AG08396 (cell line): Measurements from ENCODE around the gene DZIP1.

Source experiments
- DNase-seq: peaks from one replicate; pipeline ENCODE4 v3.0.0; 2012; ENCODE audit warnings: low spot score, mixed read lengths

Gene DZIP1

DNA sequence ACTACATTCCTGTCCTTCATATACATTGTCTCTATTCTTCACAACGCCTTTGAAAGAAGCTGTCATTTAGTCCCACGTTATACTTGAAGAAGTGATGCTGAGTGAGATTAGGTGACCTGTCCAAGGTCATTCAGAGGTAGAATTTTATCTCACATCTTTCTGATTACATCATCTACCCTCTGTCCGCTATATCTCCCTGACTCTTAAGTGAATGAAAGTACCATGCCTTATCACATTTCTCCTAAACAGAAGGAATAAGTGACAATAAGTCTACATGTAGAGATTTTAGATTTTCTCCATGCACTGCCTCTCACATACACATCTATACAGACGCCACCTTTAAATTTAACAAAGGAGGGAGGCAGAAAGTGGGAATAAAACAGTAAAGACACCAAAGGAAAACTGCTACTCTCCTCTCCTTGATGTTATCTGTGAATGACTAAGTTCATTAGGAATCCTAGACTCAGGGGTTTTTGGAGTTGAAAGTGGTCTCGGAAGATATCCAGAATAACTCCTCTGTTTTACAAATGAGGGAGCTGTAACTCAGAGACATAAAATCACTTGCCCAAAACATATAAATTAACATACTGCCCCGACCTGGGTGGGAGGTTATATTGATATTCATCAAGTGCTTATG is 96.9 kb downstream of the DZIP1 start:
- DNase-seq, result no peak

DNA sequence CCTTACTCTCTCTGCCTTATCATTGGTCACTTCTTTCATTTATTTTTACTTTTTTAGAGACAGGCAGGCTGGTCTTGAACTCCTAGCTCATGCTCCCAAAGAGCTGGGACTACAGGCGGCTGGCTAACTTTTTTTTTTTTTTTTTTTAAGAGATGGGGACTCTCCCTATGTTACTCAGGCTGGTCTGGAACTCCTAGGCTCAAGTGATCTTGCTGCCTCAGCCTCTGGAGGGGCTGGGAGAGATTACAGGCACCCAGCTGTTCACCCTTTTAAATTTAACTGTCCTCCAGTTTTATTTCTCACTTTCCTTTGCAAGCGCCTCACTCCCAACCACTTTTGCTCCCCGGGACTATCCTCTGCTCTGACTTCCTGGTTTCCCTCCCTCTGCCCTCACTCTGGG is 97.6 kb downstream of the DZIP1 start:
- DNase-seq, result no peak

DNA sequence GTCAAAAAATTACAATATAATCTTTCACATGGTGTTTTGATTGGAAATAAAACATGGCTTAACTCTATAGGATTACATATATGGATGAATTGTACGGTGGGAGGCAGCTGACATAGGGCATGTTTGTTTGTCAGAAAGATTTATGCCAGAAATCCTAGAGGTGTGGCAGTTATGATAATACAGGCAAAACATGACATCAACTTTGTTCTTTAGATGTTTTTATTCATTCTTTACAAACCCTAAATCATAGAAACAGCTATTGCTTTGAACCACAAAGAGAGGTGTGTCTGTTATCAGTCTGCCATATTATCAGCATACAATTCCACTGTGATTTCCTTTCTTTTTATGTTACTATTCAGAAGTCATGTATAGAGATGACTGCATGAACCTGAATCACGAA is 100.2 kb downstream of the DZIP1 start:
- DNase-seq, result no peak

DNA sequence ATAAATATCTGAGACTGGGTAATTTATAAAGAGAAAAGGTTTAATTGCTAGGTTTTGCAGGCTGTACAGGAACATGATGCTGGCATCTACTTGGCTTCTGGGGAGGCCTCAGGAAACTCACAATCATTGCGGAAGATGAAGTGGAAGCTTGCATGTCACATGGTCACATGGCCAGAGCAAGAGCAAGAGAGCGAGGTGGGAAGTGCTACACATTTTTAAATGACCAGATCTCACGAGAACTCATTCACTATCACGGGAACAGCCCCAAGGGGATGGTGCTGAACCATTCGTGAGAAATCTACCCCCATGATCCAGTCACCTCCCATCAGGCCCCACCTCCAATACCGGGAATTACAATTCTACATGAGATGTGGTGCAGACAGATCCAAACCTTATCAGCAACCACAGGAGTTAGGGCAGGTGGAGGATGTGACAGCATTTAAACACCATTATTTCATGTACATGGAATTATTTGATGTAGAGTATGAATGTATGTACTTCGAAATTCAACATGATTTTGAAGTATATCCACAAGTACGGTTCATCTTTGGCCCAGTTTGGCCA is 102.5 kb downstream of the DZIP1 start:
- no peak for DNase-seq

DNA sequence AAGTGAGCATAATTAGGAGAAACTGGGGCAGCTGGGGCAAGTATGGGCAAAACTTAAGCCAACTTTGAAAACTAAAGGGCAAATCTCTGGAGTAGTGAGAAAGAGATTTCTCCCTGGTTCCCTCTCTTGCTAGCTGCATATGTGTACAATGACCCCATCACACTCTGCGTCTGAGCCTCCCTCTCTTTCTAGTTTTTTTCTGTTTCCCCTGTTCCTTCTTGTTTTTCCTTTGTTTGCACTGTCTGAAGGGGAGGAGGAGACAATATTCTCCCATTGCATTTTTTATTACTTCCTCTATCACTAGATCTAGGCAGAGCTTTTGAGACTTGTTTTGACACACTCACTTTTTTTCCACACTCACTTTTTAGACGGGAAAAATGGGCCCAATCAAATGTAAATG is 103.2 kb downstream of the DZIP1 start:
- DNase-seq, result no peak

DNA sequence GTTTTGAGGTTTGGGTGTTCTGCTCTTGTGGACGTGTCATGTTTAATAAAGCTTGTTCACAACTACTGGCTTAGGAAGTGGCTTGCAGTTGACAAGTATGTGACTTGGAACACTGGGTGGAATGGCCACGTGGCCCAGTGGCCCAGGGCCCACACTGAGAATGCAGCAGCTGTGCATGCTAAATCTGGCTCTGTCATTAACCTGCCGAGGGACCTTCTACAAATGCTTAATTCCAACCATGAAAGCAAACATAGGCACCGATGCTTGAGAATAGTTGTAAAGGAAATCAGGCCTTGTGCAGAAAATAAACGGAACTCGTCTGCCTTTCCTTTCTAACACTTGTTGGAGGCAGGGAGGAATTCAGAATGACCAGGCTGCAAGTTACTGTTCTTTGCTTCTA is 103.6 kb downstream of the DZIP1 start:
- no peak for DNase-seq

DNA sequence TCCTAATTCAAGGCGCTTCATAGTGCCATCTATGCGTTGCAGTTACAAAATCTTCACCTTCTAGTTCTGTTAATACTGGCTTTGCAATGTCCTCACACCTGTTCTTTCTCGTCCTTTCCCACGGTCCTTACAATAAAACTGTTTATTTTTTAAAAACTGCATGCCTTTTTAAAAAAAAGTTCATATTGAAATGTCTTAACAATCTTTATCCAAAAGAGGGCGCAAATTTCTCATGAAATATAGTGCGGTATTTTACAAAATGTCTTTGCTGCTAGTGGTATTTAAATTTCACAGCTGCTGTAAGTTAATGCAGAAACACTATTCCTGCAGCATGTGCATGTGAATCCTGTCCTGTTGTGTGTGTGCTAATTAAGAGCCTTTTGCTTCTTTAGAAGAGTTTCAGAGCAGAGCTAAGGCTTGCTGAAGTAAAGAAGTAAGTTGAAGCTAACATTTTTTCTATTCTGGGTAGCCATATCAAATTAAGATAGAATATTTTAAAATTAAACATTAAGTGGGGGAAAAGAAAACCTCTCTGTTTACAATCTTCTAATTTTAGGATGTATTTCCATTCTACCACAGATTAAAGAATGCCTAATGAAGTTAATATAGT is 107.8 kb downstream of the DZIP1 start:
- DNase-seq, result no peak

DNA sequence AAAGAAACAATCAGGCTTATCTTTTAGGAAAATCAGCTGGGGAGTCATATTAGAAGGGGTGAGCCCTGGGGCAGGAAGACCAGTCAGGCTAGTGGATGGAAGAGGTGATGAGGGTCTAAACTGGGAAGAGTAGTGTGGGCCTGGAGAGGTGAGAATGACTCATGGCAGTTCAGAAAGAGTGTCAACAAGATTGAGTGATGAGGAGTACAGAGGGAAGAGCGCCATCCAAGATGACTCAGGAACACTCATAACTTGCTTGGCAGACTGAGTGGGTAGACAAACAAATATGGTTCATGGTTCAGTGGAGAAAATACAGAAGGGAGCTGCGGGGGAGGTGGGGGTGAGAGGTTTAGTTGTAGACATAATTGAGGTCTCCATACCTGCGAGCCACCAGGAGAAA is 109.3 kb downstream of the DZIP1 start:
- DNase-seq, result no peak

DNA sequence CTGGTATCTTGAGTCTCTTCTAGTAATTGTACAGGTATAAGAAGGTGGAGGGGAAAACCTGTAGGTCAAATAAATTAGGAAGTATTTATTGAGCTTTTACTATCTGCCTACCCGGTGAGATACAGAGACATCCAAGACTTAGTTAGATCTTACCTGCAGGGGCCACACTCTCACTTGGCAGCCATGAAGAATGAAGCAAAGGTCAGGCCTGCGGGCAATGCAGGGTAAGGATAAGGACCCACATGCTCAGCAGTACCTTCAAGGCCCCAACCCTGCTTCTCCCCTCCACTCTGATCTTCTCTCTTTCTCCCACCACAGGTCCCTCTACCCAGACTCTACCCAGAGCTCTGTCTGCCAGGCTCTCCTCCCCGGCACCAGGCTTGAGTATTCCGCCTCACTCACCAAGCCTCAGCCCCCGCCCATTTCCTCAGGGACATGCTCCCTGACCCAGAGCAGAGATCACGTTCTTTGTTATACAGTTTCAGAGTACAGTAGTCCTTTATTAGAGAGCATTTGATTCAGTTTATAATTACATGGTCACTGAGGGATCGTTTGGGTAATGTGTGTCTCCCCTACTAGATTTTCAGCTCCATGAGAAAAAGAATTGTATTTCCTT is 110.9 kb downstream of the DZIP1 start:
- no peak for DNase-seq

DNA sequence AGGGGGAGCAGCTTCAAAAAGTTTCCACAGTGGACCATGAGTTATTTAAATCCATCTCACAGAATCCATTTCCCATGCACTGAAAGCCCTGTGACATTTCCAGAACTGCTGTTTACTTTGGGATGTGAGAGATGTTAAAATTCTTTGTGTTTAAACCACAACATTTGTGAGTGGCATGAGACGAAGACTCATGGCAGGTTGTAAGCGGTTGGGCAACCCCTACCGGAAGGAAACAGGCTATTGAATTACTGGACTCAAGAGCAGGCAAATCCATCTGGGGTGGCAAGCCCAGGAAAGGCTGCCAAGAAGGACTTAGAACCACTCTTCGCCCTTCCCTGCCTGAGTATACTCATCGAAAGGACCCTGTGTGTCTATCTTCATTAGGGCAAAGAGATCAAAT is 114.3 kb downstream of the DZIP1 start:
- DNase-seq, result no peak
